WI38 (cell line): ENCODE data around the gene MSMO1.

Experiments
- H3K4me3 ChIP-seq: 2 replicates; pipeline ENCODE4 v1.5.1; 2011; ENCODE audit warnings: low read depth, mild to moderate bottlenecking, control low read depth, low read length
- TF ChIP-seq, protein P1 (sequence below): IDR thresholded peaks from 2 replicates; pipeline ENCODE4 v1.5.1; 2012; ENCODE audit warnings: low read depth, mild to moderate bottlenecking, control low read depth, low read length

The MSMO1 gene

DNA sequence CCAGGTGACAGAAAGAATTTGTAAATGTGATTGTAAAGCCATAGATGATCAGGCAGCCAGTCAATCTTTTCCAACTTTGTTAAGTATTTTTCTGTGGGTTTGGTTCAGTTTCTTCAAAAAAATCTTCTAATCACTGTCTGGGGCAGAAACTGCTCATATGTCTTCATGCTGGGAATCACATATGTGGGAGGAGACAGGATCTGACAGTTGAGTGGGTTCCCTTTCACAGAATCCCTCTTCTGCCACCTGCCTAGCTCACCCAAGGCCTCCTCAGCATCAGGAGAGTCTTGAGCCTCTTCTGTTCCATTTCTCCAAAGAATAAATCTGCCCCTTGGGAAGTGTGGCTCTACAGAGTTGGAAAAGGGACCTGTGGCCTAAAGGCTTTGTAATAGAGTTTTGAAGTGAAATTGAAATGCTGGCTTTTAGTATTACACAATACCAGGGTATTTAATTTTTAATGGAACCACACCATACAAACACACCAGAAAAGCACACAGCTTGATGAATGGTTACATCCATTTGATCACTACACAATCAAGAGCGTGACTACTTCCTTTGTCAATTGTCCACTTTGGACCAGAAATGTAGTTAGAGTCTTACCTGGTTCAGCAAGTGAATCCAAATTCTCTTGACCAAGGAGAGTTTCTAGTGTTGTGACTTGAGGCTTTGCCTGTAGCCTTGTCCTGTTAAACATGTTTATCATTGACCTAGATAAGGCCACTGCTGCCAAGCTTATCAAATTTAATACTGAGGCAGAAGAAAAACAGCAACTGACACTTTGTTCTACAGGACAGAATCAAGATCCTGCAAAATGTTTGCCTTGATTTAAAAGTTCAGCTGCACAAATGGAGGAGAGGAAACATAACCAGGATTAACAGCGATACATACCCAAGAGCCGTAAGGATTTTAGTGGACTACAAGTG lies 20.4 kb downstream of the MSMO1 start:
- no peak overlapping the region for H3K4me3 ChIP-seq
- TF ChIP-seq, protein P1, sequence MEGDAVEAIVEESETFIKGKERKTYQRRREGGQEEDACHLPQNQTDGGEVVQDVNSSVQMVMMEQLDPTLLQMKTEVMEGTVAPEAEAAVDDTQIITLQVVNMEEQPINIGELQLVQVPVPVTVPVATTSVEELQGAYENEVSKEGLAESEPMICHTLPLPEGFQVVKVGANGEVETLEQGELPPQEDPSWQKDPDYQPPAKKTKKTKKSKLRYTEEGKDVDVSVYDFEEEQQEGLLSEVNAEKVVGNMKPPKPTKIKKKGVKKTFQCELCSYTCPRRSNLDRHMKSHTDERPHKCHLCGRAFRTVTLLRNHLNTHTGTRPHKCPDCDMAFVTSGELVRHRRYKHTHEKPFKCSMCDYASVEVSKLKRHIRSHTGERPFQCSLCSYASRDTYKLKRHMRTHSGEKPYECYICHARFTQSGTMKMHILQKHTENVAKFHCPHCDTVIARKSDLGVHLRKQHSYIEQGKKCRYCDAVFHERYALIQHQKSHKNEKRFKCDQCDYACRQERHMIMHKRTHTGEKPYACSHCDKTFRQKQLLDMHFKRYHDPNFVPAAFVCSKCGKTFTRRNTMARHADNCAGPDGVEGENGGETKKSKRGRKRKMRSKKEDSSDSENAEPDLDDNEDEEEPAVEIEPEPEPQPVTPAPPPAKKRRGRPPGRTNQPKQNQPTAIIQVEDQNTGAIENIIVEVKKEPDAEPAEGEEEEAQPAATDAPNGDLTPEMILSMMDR, result no peak

DNA sequence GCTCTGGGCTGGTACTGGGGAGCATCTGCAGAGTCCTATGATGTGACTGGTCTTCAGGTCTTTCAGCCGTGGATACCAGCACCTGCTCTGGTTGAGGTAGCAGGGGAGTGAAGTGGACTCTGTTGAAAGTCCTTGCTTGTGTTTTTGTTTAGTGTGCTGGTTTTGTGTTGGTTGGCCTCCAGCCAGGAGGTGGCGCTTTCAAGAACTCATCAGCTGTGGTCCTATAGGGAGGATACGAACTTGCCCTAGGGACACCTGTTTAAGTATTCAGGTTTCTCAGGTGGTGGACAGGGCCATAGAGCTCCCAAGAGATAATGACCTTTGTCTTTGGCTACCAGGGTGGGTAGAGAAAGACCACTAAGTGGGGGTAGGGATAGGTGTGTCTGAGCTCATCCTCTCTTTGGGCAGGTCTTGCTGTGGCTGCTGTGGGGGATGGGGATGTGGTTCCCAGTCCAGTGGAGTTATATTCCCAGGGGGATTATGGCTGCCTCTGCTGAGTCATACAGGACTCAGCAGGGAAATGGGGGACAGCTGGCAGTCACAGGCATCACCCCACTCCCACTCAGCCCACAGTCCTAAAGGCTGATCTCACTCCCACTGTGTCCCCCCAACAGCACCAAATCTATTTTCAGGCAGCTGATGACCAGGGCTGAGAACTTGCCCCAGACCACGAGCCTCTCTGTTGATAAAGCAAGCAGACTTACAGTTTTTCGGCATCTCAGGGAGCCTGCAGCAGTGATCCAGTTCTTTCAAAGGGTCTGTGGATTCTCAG lies 24.1 kb downstream of the MSMO1 start:
- no peak overlapping the region for H3K4me3 ChIP-seq
- TF ChIP-seq, protein P1, result no peak

DNA sequence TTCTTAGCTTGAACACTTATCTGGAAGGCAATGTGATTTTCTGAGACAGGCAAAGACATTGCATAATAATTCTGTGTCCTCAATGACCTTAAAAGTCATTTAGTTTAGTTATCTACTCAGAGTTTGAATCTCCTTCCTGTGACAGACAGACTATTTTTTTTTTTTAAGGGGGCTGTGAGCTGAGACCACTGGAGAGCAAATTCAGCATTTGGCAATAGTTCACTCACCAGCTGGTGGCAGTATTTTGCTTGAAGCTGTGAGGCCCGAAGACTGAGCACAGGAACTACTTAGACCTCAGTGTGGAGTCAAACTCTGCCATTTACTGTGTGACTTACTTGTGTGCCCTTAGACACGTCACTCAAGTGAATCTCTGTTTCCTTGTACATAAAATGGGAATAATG lies 28.4 kb downstream of the MSMO1 start:
- no peak overlapping the region for H3K4me3 ChIP-seq
- TF ChIP-seq, protein P1, result no peak

DNA sequence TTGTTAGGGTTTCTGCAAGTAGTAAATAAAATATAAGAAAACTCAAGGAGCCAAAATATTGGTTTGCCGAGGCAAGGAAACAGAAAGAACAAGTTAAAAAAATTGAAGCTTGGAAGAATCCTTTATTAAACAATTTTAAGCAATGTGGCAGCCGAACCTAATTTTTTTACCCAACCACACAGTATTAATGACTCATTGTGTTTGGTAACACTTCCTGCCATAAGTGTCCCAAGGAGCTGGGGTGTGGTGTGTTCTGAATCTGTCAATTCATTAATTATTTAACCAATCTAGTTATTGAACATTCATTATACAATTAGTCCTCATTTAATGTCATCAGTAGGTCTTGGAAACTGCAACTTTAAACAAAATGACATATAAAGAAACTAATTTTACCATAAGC lies 32.0 kb downstream of the MSMO1 start:
- H3K4me3 ChIP-seq, result no peak overlapping the region
- TF ChIP-seq, protein P1, result no peak

DNA sequence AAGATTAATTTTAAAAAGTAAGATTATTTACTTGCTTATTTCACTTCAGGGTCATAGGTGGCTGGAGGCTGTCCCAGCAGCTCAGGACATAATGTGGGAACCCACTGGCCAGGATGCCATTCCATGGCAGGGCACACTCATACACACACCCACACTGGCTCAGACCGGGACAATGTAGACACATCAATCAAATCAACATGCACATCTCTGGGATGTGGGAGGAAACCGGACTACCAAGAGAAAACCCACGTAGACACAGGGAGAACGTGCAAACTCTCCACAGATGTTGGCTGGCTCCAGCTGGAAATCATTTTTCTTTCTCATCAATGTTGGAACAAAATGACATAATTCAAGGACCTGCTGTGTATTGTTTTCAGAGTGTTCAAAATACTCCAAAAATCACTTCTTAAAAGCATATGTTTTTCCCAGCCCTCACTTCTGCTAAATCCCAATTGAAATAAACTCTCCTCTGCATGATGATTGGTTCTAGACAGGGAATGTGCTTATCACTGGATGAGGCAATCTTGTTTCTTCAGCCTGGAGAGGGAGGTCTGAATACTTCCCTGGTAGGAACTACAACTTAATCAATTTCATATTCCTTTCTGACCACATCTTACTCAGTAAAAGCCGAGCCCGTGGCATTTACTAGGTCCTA lies 32.7 kb downstream of the MSMO1 start:
- TF ChIP-seq, protein P1, result no peak
- H3K4me3 ChIP-seq, result no peak overlapping the region

DNA sequence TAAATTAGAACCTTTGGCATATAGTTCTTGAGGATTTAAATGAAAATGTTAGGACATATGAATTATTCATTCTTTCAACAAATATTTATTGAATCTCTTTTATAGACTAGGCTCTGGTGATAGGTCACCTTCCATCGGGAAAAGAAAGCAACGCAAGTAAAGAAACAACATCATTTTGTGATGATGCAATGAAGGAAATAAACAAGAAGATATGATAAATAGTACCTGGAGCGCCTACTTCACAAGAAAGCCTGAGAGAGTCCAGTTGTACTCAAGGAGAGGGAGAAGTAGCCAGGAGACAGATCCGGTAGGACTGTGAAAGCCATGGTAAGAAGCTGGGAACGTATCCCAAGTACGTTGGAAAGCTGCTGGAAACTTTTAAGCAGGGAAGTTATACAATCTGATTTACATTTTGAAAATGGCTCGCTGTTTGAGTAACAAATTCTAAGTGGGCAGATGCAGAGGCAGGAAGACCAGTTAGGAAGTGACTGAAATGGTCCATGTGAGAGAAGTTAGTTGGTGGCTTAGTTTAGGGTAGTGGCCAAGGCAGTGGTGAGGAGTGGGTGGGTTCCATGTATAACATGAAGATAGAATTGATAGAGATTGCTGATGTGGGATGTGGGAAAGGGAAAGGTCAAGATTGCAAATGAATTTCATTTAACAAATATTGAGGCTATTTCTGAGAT lies 33.7 kb downstream of the MSMO1 start:
- no peak overlapping the region for H3K4me3 ChIP-seq
- TF ChIP-seq, protein P1, result no peak
